Liver (tissue), 9 donors: ENCODE data around the gene ZSWIM6. TPM values are rescaled to one million over a fixed set of nuclear protein-coding genes. Genes with fewer than 3 reads are reported as not detected.

Source experiments
- DNase-seq: peaks from one replicate; pipeline ENCODE4 v3.0.0-alpha.2; 2017; ENCODE audit warnings: low spot score
- H3K27ac ChIP-seq, 2 donors: one replicate each; pipeline ENCODE4 v1.7.0; 2013; ENCODE audit warnings: inconsistent platforms in 2 of 2, low read length in 2 of 2, control low read depth in 1 of 2, low read depth in 1 of 2, mild to moderate bottlenecking in 1 of 2
- H3K27me3 ChIP-seq, 4 donors: one replicate each; pipeline versions ENCODE4 v1.6.1 to v1.7.0; 2013; ENCODE audit warnings: low read length in 3 of 4, inconsistent platforms in 1 of 4, mild to moderate bottlenecking in 1 of 4, moderate library complexity in 1 of 4; ENCODE audit not compliant: control insufficient read depth in 4 of 4, insufficient read depth in 4 of 4
- H3K36me3 ChIP-seq, 4 donors: one replicate each; pipeline versions ENCODE4 v1.6.1 to v1.7.0; 2013; ENCODE audit warnings: low read length in 3 of 4, mild to moderate bottlenecking in 3 of 4, low read depth in 1 of 4, moderate library complexity in 1 of 4; ENCODE audit not compliant: control insufficient read depth in 4 of 4, insufficient read depth in 3 of 4
- H3K4me1 ChIP-seq, 4 donors: one replicate each; pipeline versions ENCODE4 v1.6.1 to v1.7.0; 2013; ENCODE audit warnings: low read length in 3 of 4, mild to moderate bottlenecking in 3 of 4, moderate library complexity in 1 of 4; ENCODE audit not compliant: control insufficient read depth in 4 of 4, insufficient read depth in 4 of 4
- H3K4me3 ChIP-seq, 3 donors: one replicate each; pipeline versions ENCODE4 v1.6.1 to v1.7.0; 2013; ENCODE audit warnings: low read length in 3 of 3, control low read depth in 1 of 3, low read depth in 1 of 3, mild to moderate bottlenecking in 1 of 3
- H3K9ac ChIP-seq, 2 donors: one replicate each; pipeline ENCODE4 v1.7.0; 2013; ENCODE audit warnings: low read length in 2 of 2, mild to moderate bottlenecking in 2 of 2, moderate library complexity in 2 of 2, control low read depth in 1 of 2, low read depth in 1 of 2
- H3K9me3 ChIP-seq, 4 donors: one replicate each; pipeline versions ENCODE4 v1.6.1 to v1.7.0; 2013; ENCODE audit warnings: low read length in 3 of 4; ENCODE audit not compliant: control insufficient read depth in 4 of 4
- EGR1 ChIP-seq, 2 donors: IDR thresholded peaks; 2 replicates each; pipeline ENCODE4 v1.6.1; 2016 to 2018; ENCODE audit warnings: antibody characterized with exemption in 2 of 2, low read depth in 2 of 2
- FOXA2 ChIP-seq: IDR thresholded peaks from 2 replicates; pipeline ENCODE4 v1.6.1; 2016; ENCODE audit warnings: antibody characterized with exemption
- GABPA ChIP-seq, 2 donors: IDR thresholded peaks in 1 of 2; conservative IDR thresholded peaks in 1 of 2; 2 replicates each; pipeline ENCODE4 v1.6.1; 2016; ENCODE audit warnings: antibody characterized with exemption in 2 of 2, mild to moderate bottlenecking in 1 of 2, moderate library complexity in 1 of 2
- HNF4A ChIP-seq, 2 donors: conservative IDR thresholded peaks; 2 replicates each; pipeline ENCODE4 v1.6.1; 2016; ENCODE audit warnings: antibody characterized with exemption in 2 of 2, mild to moderate bottlenecking in 2 of 2
- HNF4G ChIP-seq: IDR thresholded peaks from 2 replicates; pipeline ENCODE4 v1.6.1; 2016; ENCODE audit warnings: antibody characterized with exemption
- JUND ChIP-seq, 2 donors: IDR thresholded peaks; 2 replicates each; pipeline ENCODE4 v1.6.1; 2016; ENCODE audit warnings: antibody characterized with exemption in 2 of 2
- RAD21 ChIP-seq, 2 donors: IDR thresholded peaks; 2 replicates each; pipeline ENCODE4 v1.6.1; 2016; ENCODE audit warnings: antibody characterized with exemption in 2 of 2, mild to moderate bottlenecking in 2 of 2
- RXRA ChIP-seq, 2 donors: IDR thresholded peaks; 2 replicates each; pipeline ENCODE4 v1.6.1; 2017 to 2018; ENCODE audit warnings: antibody characterized with exemption in 2 of 2, mild to moderate bottlenecking in 1 of 2
- SP1 ChIP-seq: IDR thresholded peaks from 2 replicates; pipeline ENCODE4 v1.6.1; 2018; ENCODE audit warnings: antibody characterized with exemption, mild to moderate bottlenecking
- TAF1 ChIP-seq: conservative IDR thresholded peaks from 2 replicates; pipeline ENCODE4 v1.6.1; 2016; ENCODE audit warnings: antibody characterized with exemption, mild to moderate bottlenecking
- YY1 ChIP-seq: IDR thresholded peaks from 2 replicates; pipeline ENCODE4 v1.6.1; 2016; ENCODE audit warnings: antibody characterized with exemption, mild to moderate bottlenecking
- polyA plus RNA-seq, 2 donors: library from polyadenylated mRNA; stranded (reverse) in 1 of 2; unstranded in 1 of 2; fragments of 200-250 nt in 1 of 2; fragments of >200 nt in 1 of 2; fragmentation: Nextera tagmentation in 1 of 2; extraction: Ambion mirVana in 1 of 2; gene quantifications; one replicate each; pipeline versions ENCODE4 v1.2.1 to v1.2.3, GENCODE V29; 2013 to 2015
- total RNA-seq, 2 donors: library from RNA; depleted of rRNA; stranded (reverse); fragments of >200 nt; gene quantifications; one replicate each; pipeline ENCODE4 v1.2.3, GENCODE V29; 2014
- TF ChIP-seq, protein P1 (sequence below): IDR thresholded peaks from 2 replicates; pipeline ENCODE4 v1.6.1; 2016; ENCODE audit warnings: antibody characterized with exemption
- TF ChIP-seq, protein P2 (sequence below): fragments of 150-350 bp; IDR thresholded peaks from 2 replicates; pipeline ENCODE4 v1.5.1; 2017; ENCODE audit warnings: improper control_type of control experiment, low read depth, low read length; ENCODE audit not compliant: missing input control
- TF ChIP-seq, protein P3 (sequence below): IDR thresholded peaks from 2 replicates; pipeline ENCODE4 v1.6.1; 2016; ENCODE audit warnings: antibody characterized with exemption, mild to moderate bottlenecking
- TF ChIP-seq, protein P4 (sequence below): IDR thresholded peaks from 2 replicates; pipeline ENCODE4 v1.6.1; 2016; ENCODE audit warnings: antibody characterized with exemption
- TF ChIP-seq, protein P5 (sequence below): IDR thresholded peaks from 2 replicates; pipeline ENCODE4 v1.6.1; 2016; ENCODE audit warnings: antibody characterized with exemption
- donor health status: healthy.
- donor health status: healthy.
- donor health status: healthy.
- donor health status: healthy.
- donor health status: healthy.

Gene ZSWIM6
- total and polyA plus RNA-seq, 4 donors: 1.3 to 5.2 (median 3.3) TPM

DNA sequence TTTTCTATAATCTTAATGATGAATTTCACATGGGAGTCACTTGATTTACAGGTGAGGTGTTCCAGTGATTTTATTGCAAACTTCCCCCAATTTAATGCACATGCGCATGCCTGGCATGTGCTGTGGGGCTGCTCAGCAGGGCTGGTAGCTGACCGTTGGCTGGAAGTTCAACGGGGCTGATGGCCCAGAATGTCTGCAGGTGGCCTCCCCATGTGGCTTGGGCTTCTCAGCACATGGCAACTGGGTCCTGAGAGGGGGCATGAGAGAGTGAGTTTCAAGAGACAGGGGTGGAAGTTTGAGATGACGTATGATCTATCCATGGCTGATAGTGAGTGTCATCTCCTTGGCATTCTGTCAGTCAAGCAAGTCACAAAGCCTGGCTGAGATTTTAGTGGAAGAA lies 259.8 kb downstream of the ZSWIM6 start (continued):
- TF ChIP-seq GABPA (IDR thresholded peaks at IDR 0.05 in 1 of 2, conservative IDR thresholded peaks at IDR 0.05 in 1 of 2): no peak
- TF ChIP-seq FOXA2: no peak
- TF ChIP-seq SP1: no peak
- no peak for TF ChIP-seq RXRA (IDR thresholded peaks at IDR 0.05)
- TF ChIP-seq JUND (IDR thresholded peaks at IDR 0.05): no peak
- TF ChIP-seq TAF1: no peak
- TF ChIP-seq YY1: no peak

DNA sequence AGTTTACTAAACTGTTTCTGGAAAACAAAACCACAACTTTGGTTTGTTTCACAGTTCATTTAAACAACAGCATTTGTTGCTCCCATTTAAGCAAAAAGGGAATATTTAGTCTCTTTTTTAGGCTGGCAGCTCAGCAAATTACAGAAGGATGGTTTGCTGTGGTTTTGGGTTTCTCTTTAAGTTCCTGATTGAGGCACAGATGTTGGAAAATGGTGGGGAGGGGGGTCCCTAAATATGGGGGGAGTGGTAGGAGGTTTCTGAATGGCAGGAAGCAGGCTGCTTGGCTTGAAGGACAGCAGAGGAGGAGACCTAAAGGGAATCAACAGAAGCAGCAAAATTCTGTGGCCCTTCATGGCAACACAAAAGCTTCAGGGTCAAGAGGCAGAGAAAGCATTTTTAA lies 263.4 kb downstream of the ZSWIM6 start:
- H3K27me3 ChIP-seq: no peaks in the 10 kb centered on the region
- peaks cover 0 to 23% (median 12%) of the 10 kb centered on the region in 4 donors for H3K4me1 ChIP-seq
- H3K4me3 ChIP-seq: no peak overlapping the region
- TF ChIP-seq EGR1 (IDR thresholded peaks at IDR 0.05; ENCODE audit: low read depth in 2 of 2) (no peak), HNF4G (no peak), JUND (IDR thresholded peaks at IDR 0.05) (no peak), SP1 (no peak), RAD21 (IDR thresholded peaks at IDR 0.05) (no peak), HNF4A (conservative IDR thresholded peaks at IDR 0.05) (no peak), YY1 (no peak)
- TF ChIP-seq, protein P1, sequence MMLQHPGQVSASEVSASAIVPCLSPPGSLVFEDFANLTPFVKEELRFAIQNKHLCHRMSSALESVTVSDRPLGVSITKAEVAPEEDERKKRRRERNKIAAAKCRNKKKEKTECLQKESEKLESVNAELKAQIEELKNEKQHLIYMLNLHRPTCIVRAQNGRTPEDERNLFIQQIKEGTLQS: no peak
- TF ChIP-seq, protein P2, sequence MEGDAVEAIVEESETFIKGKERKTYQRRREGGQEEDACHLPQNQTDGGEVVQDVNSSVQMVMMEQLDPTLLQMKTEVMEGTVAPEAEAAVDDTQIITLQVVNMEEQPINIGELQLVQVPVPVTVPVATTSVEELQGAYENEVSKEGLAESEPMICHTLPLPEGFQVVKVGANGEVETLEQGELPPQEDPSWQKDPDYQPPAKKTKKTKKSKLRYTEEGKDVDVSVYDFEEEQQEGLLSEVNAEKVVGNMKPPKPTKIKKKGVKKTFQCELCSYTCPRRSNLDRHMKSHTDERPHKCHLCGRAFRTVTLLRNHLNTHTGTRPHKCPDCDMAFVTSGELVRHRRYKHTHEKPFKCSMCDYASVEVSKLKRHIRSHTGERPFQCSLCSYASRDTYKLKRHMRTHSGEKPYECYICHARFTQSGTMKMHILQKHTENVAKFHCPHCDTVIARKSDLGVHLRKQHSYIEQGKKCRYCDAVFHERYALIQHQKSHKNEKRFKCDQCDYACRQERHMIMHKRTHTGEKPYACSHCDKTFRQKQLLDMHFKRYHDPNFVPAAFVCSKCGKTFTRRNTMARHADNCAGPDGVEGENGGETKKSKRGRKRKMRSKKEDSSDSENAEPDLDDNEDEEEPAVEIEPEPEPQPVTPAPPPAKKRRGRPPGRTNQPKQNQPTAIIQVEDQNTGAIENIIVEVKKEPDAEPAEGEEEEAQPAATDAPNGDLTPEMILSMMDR: no peak
- TF ChIP-seq, protein P3, sequence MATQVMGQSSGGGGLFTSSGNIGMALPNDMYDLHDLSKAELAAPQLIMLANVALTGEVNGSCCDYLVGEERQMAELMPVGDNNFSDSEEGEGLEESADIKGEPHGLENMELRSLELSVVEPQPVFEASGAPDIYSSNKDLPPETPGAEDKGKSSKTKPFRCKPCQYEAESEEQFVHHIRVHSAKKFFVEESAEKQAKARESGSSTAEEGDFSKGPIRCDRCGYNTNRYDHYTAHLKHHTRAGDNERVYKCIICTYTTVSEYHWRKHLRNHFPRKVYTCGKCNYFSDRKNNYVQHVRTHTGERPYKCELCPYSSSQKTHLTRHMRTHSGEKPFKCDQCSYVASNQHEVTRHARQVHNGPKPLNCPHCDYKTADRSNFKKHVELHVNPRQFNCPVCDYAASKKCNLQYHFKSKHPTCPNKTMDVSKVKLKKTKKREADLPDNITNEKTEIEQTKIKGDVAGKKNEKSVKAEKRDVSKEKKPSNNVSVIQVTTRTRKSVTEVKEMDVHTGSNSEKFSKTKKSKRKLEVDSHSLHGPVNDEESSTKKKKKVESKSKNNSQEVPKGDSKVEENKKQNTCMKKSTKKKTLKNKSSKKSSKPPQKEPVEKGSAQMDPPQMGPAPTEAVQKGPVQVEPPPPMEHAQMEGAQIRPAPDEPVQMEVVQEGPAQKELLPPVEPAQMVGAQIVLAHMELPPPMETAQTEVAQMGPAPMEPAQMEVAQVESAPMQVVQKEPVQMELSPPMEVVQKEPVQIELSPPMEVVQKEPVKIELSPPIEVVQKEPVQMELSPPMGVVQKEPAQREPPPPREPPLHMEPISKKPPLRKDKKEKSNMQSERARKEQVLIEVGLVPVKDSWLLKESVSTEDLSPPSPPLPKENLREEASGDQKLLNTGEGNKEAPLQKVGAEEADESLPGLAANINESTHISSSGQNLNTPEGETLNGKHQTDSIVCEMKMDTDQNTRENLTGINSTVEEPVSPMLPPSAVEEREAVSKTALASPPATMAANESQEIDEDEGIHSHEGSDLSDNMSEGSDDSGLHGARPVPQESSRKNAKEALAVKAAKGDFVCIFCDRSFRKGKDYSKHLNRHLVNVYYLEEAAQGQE: no peak
- TF ChIP-seq, protein P4, sequence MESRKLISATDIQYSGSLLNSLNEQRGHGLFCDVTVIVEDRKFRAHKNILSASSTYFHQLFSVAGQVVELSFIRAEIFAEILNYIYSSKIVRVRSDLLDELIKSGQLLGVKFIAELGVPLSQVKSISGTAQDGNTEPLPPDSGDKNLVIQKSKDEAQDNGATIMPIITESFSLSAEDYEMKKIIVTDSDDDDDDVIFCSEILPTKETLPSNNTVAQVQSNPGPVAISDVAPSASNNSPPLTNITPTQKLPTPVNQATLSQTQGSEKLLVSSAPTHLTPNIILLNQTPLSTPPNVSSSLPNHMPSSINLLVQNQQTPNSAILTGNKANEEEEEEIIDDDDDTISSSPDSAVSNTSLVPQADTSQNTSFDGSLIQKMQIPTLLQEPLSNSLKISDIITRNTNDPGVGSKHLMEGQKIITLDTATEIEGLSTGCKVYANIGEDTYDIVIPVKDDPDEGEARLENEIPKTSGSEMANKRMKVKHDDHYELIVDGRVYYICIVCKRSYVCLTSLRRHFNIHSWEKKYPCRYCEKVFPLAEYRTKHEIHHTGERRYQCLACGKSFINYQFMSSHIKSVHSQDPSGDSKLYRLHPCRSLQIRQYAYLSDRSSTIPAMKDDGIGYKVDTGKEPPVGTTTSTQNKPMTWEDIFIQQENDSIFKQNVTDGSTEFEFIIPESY: no peak
- TF ChIP-seq, protein P5, sequence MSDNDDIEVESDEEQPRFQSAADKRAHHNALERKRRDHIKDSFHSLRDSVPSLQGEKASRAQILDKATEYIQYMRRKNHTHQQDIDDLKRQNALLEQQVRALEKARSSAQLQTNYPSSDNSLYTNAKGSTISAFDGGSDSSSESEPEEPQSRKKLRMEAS: no peak
- H3K27ac ChIP-seq: no peak overlapping the region
- DNase-seq: no peak
- H3K36me3 ChIP-seq: no peaks in the 10 kb centered on the region
- no peaks in the 10 kb centered on the region for H3K9me3 ChIP-seq
- H3K9ac ChIP-seq: no peak overlapping the region

Other genes starting within 250 kb of the ZSWIM6 start
- 10 to 100 TPM; 20.1 to 31.2 TPM for gene SMIM15, start 169.8 kb upstream of the ZSWIM6 start, total RNA-seq
- 10 to 100 TPM; 21.9 to 26.8 TPM for gene SMIM15, start 169.8 kb upstream of the ZSWIM6 start, polyA plus RNA-seq